NCI-H748 (cell line): Measurements from ENCODE around the gene ALK.

Experiments
- DNase-seq: peaks from one replicate; lab custom pipeline; 2025; ENCODE audit not compliant: unreplicated experiment; lab: John Stamatoyannopoulos, UW

ALK gene

GRCh38 chr2:29910465-29910864 is 10.9 kb downstream of the ALK start:
- no peak for DNase-seq

- no peak for DNase-seq
These were observed 19.0 kb downstream of the ALK start for GRCh38 chr2:29902356-29902755.

GRCh38 chr2:29900971-29901633 is 20.3 kb downstream of the ALK start:
- DNase-seq = no peak

- no peak for DNase-seq
These were observed 22.4 kb downstream of the ALK start for GRCh38 chr2:29898999-29899398.

GRCh38 chr2:29894822-29895614 is 26.4 kb downstream of the ALK start:
- no peak for DNase-seq

- no peak for DNase-seq
These were observed 28.7 kb downstream of the ALK start for GRCh38 chr2:29892585-29893259.

- DNase-seq = no peak
These were observed 40.2 kb downstream of the ALK start for GRCh38 chr2:29881089-29881730.

GRCh38 chr2:29880084-29880483 is 41.3 kb downstream of the ALK start:
- DNase-seq = no peak

- no peak for DNase-seq
These were observed 41.9 kb downstream of the ALK start for GRCh38 chr2:29879456-29879855.

GRCh38 chr2:29878898-29879297 is 42.5 kb downstream of the ALK start:
- no peak for DNase-seq

- DNase-seq = no peak
These were observed 45.0 kb downstream of the ALK start for GRCh38 chr2:29876374-29876773.

- DNase-seq = no peak
These were observed 46.6 kb downstream of the ALK start for GRCh38 chr2:29874745-29875144.

- no peak for DNase-seq
These were observed 48.5 kb downstream of the ALK start for GRCh38 chr2:29872870-29873269.

- no peak for DNase-seq
These were observed 49.8 kb downstream of the ALK start for GRCh38 chr2:29871541-29871940.

GRCh38 chr2:29865512-29865911 is 55.9 kb downstream of the ALK start:
- no peak for DNase-seq

- no peak for DNase-seq
These were observed 56.4 kb downstream of the ALK start for GRCh38 chr2:29864988-29865387.

GRCh38 chr2:29855924-29856639 is 65.3 kb downstream of the ALK start:
- DNase-seq = no peak

- DNase-seq = no peak
These were observed 70.6 kb downstream of the ALK start for GRCh38 chr2:29850794-29851193.

GRCh38 chr2:29848566-29849310 is 72.6 kb downstream of the ALK start:
- no peak for DNase-seq

GRCh38 chr2:29847886-29848285 is 73.5 kb downstream of the ALK start:
- DNase-seq = no peak
